HG03066 (cell line): ENCODE results near the gene RTL10.
"Not testable (repeated sequence)": the region's sequence is repeated elsewhere in the genome, so short reads cannot be mapped to it uniquely, and the experiment has no call there.

Experiments
- ATAC-seq: cut with Tn5 transposase; IDR thresholded peaks from one replicate; pipeline ENCODE4 v1.9.1; 2021; ENCODE audit warnings: low read depth; ENCODE audit not compliant: unreplicated experiment

RTL10 gene

GRCh38 chr22:19890502-19891316 is 36.0 kb upstream of the RTL10 start:
- ATAC-seq = no peak

DNA sequence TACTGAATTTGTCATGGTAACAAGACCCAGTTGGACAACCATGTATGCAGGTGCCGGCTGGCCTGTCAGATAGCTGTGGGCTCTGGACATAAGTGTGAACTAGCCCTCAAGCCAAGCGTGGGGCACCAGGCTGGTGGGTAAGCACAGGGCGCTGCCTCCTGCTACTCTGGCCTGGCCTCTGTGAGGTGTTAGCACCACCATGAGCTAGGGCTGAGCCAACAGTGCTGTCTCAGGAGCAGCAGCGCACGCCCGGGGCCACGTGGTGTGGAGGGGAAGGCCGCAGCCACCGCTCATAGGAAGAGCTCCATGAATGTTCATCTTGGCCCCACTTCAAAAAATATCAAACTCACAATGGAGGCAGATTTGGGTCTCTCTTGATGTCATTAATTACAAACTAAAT is 35.3 kb upstream of the RTL10 start:
- ATAC-seq = no peak

DNA sequence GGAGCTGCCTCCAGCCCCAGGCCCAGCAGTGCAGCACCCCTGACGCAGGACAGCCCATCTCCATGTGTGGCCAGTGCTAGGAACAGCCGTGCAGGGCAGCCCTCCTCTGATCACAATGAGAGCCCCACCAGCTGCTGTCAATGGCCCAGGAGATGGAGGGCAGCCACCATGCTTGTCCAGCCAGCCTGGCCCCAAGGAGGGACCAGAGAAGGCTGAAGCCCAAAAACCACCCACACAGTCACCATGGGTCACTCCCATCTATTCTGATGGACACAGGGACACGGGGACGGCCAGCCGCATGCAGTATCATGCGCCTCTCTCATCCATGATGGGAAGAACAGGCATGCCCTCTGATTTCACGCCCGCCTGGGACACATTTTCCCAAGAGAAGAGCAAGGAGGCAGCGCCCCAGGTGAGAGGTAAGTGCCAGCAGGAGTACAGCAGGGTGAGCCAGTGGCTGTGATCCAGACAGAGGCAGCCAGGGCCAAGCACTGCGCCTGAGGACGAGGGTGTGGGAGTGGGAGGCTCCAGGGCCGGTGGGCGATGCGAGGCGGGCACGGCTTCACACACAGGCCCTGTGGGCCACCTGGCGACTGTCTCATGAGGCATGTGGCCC is 33.6 kb upstream of the RTL10 start:
- ATAC-seq = no peak

GRCh38 chr22:19887256-19887985 is 32.7 kb upstream of the RTL10 start:
- ATAC-seq = no peak

DNA sequence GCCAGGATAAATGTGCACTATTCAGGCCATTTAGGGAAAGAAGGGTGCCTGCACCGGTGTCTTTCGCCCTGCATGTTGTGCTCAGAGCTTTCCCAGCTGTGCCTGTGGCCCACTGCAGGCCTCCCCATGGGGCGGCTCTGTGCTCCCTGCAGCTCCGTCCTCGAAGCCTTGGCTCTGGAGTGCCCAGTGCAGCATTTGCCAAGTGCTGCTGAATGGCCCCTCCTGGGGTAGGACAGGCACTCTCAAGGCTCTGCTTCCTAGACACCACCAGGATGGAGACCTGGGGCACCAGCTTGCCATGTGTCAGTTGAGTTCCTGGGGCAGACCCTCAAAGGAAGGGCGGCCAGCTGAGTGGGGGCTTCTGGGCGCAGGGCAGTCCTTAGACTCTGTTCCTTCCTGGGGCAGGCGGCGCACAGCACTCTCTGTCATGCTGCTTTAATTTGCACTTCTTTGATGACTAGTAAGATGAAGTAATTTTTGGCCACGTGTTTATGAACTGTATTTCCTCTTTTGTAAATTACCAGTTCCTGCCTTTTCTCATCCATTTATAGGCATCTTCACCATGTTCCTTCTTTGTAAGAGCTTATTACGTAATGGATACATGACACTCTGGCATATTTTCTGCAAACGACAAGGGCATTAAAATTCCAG is 32.1 kb upstream of the RTL10 start:
- ATAC-seq = no peak

DNA sequence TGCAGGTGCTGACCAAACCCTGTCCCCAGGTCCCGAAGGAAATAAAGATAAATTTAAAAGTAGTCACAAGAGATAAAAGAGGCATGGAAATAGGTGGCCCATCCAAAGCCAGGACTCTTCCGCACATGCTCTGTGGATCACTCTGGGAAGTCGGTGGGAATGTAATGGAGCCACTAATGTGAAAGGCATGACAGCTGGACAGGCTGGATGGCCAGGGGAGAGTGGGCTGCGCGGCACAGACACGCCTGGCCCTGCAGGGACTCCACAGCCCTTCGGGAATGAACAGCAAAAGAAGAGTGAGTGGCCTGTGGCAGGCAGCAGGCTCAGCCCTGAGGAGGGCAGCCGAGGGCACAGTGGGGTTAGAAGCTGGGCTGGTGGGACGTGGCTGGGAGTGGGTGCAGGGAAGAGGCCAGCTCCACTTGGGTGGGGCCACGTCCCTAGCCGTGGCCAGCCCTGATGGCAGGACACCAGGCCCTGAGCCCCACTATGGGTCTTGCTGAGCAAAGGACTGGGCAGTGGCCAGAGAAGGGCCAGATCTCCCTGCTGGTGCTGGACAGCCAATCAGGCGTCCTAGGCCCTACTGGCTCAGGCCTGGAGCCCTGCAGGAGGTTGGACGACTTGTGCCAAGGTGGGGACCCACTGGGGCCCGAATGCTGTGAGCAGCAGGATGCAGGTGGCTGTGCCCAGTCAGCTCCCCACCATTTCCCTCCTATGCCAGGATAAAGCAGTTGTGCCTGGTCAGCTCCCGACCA is 31.3 kb upstream of the RTL10 start:
- ATAC-seq = no peak

DNA sequence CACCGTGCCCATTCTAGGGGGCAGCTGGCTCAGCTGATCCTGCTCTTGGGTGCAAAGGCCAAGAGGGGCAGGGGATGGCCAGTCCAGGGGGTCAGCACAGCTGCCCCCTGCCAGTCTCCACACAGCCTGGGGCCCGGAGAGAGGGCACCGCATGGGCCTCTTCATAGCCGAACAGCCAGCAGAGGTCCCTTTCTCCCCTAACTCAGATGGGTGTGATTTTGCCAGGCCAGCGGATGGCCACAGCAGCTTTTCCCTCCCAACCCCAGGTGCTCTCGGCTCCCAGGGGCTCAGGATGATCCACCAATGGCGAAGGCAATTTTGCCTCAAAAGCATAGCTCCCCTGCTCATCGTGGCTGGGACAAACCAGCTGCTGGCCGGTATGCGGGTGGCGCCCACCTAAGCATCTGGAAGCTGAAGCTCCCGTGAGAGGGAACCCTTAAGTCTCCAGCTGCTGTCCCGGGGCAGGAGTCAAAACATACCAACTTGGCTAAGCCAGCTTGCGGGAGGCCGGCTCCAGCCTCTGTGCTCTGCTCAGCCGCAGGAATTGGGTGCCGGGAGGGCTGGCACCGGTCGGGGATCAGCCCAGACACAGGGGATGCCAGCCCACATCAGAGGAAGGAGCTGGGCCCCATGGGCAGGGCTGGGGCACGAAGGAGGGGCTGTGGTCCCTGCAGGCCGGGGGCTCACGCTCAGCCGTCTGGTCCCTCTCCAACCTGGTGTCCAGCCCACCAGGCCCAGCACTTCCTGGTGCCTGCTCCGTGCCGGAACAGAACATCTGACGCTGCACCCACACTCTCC is 30.5 kb upstream of the RTL10 start:
- no peak for ATAC-seq

DNA sequence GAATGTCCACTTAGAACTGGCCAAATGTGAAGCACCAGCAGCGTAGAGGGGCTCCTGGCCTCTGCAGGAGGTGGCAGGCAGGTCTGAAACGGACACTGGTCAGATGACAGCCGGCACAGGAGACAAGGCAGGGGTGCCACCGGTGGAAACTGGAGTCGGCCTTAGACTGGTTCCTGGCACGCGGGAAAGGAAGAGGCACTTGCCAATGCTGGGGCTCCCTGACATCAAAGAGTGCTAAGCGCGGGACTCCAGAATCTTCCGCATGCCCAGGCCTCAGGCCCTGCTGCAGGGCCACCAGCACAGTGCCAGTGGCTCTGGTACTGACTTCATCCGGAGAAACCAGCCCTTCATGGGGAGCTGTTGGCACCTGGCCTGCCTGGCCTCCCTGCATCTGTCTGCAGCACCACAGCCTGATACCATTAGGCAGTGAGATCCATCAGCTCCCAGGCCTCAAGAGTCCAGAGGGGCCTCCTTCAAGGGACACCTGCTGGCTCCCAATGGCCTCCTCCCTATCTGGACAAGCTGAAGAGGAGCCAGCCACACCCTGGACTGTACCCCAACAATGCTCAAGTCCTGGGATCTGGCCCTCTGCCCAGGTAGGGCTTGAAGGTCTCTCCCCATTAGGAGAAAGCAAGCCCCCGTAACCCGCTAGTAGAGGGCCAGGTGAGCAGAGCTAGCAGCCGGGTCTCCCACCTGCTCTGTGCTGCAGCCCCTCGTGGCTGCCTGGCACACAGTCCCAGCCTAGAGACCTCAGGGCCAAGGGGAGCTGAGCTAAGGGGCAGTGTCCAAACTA is 29.7 kb upstream of the RTL10 start:
- ATAC-seq = no peak

GRCh38 chr22:19883446-19883845 is 28.8 kb upstream of the RTL10 start:
- not testable (repeated sequence) for ATAC-seq

DNA sequence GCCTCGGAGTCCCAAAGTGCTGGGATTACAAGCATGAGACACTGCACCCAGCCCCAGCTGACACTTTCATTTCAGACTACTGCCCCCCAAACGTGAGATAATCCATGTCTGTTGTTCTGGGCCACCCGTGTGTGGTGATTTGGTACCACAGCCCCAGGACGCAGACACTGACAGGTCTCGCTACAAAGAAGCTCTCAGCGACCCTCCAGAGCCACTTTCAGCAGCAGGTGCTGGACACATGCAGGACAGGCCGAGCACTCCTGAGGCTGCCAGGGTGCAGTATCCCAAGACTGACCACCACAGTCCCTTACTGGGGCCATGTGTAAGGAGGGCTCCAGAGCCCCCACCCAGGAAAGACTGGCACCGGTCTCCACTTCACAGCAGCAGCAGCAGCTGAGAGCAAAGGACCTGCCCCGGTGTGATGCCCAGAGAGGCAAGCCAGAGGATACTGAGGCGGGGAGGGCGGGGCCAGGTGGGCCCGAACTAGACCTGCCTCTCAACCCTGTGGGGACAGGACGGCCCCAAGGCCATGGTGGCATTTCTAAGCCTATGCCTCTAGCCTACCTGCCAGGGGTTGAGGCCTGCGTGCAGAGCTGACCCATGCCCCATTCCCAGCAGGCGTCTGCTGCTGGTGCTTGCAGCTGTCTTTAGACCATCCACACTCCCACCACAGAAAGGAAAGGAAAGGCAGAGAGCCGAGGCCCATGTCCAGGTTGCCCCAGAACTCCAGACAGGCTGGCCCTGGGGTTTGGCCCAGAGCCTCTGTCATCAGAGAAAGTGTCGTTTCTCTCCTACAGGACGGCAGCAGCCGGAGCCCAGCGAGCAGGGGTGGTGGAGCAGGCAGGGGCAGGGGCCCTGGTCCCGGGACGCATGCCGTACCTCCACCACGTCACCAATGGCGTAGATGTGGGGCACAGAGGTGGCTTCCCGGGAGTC is 28.0 kb upstream of the RTL10 start:
- no peak for ATAC-seq

DNA sequence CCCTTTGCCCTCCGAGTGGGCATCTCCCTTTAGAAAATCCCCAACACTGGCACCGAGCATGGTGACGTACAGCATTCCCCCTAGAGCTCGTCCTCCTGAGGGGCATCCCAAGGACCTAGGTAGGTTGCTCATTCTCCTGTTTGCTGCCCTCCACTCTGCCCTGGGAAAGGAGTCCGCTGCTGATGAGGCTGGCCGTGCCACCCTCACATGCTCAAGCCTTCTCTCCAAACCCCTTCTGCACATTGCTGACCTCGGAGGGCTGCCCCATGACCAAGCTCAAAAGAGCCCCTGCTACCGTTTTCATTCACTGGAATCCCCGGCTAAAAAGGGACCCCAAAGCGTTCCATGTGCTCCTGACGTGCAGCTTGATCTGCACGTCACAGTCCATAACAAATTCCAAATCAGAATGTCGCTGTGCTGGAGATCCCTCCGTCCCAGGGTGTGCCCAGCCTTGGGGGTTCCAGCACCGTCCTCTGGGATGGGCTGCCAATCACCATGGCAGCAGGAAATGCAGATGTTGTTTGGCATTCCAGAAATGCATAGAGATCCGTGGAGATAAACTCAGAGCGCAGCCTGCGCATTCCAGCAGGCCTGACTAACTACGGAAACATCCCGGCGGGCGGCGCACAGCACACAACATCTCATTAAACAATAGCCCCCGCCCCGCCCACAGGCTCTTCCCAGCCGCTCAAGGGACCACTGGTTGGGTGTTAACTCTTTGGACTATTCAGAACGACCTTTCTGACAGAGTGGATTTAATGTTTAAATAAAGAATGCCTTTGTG is 26.3 kb upstream of the RTL10 start:
- ATAC-seq = no peak

- no peak for ATAC-seq
Measured at GRCh38 chr22:19879992-19880785, 25.5 kb upstream of the RTL10 start.

- no peak for ATAC-seq
Measured at GRCh38 chr22:19879643-19879991, 24.9 kb upstream of the RTL10 start.

DNA sequence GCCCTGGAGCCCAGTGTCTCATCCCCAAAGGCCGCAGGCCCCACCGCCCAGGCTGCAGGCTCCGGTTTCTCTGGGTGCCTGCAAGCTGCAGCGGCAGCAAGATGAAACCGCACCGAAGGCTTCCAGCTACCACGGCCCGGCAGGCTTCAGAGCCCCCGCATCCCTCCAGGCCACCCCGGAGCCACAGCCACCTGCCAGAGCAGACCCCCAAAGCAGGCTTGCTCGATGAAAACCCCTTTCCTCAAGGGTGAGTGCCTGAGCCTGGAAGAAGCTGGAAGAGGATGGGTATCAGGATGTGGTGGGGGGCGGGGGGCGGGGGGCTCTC is 24.5 kb upstream of the RTL10 start:
- no peak for ATAC-seq

- no peak for ATAC-seq
Measured at GRCh38 chr22:19878461-19879245, 24.0 kb upstream of the RTL10 start.
